ENCODE data around the gene ZG16B.

DNA sequence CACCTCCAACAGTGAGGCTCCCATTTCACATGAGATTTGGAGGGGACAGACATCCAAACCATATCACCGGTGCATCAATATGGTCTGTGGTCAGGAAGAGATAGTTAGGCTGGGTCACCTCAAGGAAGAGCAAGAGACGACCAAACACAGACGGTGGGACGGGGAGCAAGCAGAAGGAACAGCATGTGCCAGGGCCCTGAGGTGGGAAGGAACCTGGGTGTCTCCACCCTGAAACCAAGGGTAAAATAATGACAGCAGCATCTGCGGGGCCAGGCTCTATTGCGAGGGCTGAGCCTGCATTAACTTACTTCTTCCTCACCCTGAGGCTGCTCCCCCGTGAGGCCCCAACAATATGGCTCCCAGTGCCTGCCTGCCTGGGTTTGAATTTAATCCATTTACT lies 21.9 kb upstream of the ZG16B start:
- TF ChIP-seq, protein P1, sequence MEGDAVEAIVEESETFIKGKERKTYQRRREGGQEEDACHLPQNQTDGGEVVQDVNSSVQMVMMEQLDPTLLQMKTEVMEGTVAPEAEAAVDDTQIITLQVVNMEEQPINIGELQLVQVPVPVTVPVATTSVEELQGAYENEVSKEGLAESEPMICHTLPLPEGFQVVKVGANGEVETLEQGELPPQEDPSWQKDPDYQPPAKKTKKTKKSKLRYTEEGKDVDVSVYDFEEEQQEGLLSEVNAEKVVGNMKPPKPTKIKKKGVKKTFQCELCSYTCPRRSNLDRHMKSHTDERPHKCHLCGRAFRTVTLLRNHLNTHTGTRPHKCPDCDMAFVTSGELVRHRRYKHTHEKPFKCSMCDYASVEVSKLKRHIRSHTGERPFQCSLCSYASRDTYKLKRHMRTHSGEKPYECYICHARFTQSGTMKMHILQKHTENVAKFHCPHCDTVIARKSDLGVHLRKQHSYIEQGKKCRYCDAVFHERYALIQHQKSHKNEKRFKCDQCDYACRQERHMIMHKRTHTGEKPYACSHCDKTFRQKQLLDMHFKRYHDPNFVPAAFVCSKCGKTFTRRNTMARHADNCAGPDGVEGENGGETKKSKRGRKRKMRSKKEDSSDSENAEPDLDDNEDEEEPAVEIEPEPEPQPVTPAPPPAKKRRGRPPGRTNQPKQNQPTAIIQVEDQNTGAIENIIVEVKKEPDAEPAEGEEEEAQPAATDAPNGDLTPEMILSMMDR (IDR thresholded peaks at IDR 0.05) = no peak
- TF ChIP-seq EZH2 (IDR thresholded peaks at IDR 0.05; ENCODE audit: borderline replicate concordance, insufficient read depth, low read depth, low read length, poor library complexity, severe bottlenecking) = no peak
